Right atrium auricular region (tissue), 2 donors: Measurements from ENCODE around the gene SAMD4B. TPM values are rescaled to one million over a fixed set of nuclear protein-coding genes. Genes with fewer than 3 reads are reported as not detected.
A peak's percentile ranks its signal among the peaks of the same experiment; 100 is the strongest.
"Not testable (repeated sequence)": the region's sequence is repeated elsewhere in the genome, so short reads cannot be mapped to it uniquely, and the experiment has no call there.

Experiments used
- DNase-seq: peaks from one replicate; pipeline ENCODE4 v3.0.0-alpha.2; 2019; ENCODE audit warnings: low spot score
- H3K27ac ChIP-seq, 2 donors: fragments of 200-600 bp; sonication (generic); 1 replicate in 1 of 2; 2 replicates in 1 of 2; pipeline ENCODE4 v1.5.1; 2016 to 2019
- H3K27me3 ChIP-seq, 2 donors: fragments of 200-600 bp; sonication (generic); one replicate each; pipeline versions ENCODE4 v1.5.1 to v1.6.0; 2017 to 2019
- H3K36me3 ChIP-seq: fragments of 200-600 bp; sonication (generic); one replicate; pipeline ENCODE4 v1.5.1; 2016
- H3K4me1 ChIP-seq, 2 donors: fragments of 200-600 bp; sonication (generic); one replicate each; pipeline versions ENCODE4 v1.5.1 to v1.6.0; 2017 to 2019
- H3K4me3 ChIP-seq, 2 donors: fragments of 200-600 bp; sonication (generic); 1 replicate in 1 of 2; 2 replicates in 1 of 2; pipeline ENCODE4 v1.5.1; 2017 to 2019; ENCODE audit warnings: mild to moderate bottlenecking in 1 of 2, moderate library complexity in 1 of 2
- H3K9me3 ChIP-seq, 2 donors: fragments of 200-600 bp; sonication (generic); one replicate each; pipeline ENCODE4 v1.5.1; 2019
- CTCF ChIP-seq, 2 donors: fragments of 200-600 bp; sonication (generic); IDR thresholded peaks; one replicate each; pipeline ENCODE4 v1.5.1; 2019; ENCODE audit warnings: antibody characterized with exemption in 2 of 2
- total RNA-seq, 2 donors: library from RNA; depleted of rRNA; stranded (reverse); fragments of >200 nt; gene quantifications; one replicate each; pipeline ENCODE4 v1.1.0, GENCODE V29; 2016

The SAMD4B gene
- total RNA-seq, 2 donors from 2014 or later: 48.5 to 97.6 TPM

- Histone ChIP-seq H3K4me3 (no peak overlapping the region), H3K36me3 (no peaks in the 10 kb centered on the region), H3K27ac (no peak overlapping the region), H3K9me3 (no peaks in the 10 kb centered on the region), H3K27me3 (peaks cover 17 to 21% of the 10 kb centered on the region in 2 donors), H3K4me1 (peaks cover 0 to 16% of the 10 kb centered on the region in 2 donors)
- no peak for TF ChIP-seq CTCF (IDR thresholded peaks at IDR 0.05)
- DNase-seq: no peak
These were observed 37.3 kb upstream of the SAMD4B start for GRCh38 chr19:39304701-39305571.

- Histone ChIP-seq H3K27me3 (peaks cover 17 to 21% of the 10 kb centered on the region in 2 donors), H3K9me3 (no peaks in the 10 kb centered on the region), H3K4me3 (no peak overlapping the region), H3K36me3 (no peaks in the 10 kb centered on the region), H3K4me1 (peaks cover 0 to 16% of the 10 kb centered on the region in 2 donors), H3K27ac (no peak overlapping the region)
- no peak for TF ChIP-seq CTCF (IDR thresholded peaks at IDR 0.05)
- DNase-seq: no peak
These were observed 36.1 kb upstream of the SAMD4B start for GRCh38 chr19:39306075-39306474.

- peaks cover 17 to 21% of the 10 kb centered on the region in 2 donors for H3K27me3 ChIP-seq
- H3K36me3 ChIP-seq: no peaks in the 10 kb centered on the region
- DNase-seq: no peak
- no peak overlapping the region for H3K27ac ChIP-seq
- H3K4me1 ChIP-seq: peaks cover 0 to 16% of the 10 kb centered on the region in 2 donors
- H3K4me3 ChIP-seq: peak overlapping the region in 1 of 2 donors; percentile 41
- no peaks in the 10 kb centered on the region for H3K9me3 ChIP-seq
- no peak for TF ChIP-seq CTCF (IDR thresholded peaks at IDR 0.05)
These were observed 35.0 kb upstream of the SAMD4B start for GRCh38 chr19:39307046-39307821.

- Histone ChIP-seq H3K36me3 (no peaks in the 10 kb centered on the region), H3K27me3 (peaks cover 17 to 21% of the 10 kb centered on the region in 2 donors), H3K4me1 (peaks cover 0 to 16% of the 10 kb centered on the region in 2 donors), H3K9me3 (no peaks in the 10 kb centered on the region), H3K4me3 (peak overlapping the region in 1 of 2 donors; percentile 41), H3K27ac (no peak overlapping the region)
- no peak for DNase-seq
- no peak for TF ChIP-seq CTCF (IDR thresholded peaks at IDR 0.05)
These were observed 34.2 kb upstream of the SAMD4B start for GRCh38 chr19:39307822-39308530.

- Histone ChIP-seq H3K4me3 (no peak overlapping the region), H3K4me1 (peaks cover 0 to 16% of the 10 kb centered on the region in 2 donors), H3K27ac (no peak overlapping the region), H3K36me3 (no peaks in the 10 kb centered on the region), H3K27me3 (peaks cover 17 to 21% of the 10 kb centered on the region in 2 donors), H3K9me3 (no peaks in the 10 kb centered on the region)
- DNase-seq: no peak
- no peak for TF ChIP-seq CTCF (IDR thresholded peaks at IDR 0.05)
These were observed 33.5 kb upstream of the SAMD4B start for GRCh38 chr19:39308531-39309304.

DNA sequence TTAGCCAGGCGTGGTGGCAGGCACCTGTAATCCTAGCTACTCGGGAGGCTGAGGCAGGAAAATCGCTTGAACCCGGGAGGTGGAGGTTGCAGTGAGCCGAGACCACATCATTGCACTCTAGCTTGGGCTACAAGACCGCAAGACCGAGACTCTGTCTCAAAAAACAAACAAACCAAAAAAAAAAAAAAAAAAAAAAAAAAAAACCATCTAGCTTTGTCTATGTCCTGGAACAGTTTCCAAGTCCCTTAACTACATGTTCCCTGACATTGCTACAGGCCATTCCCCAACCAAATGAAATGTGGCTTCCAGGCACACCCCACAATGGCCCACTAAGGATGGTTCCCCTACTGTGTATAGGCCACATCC lies 32.9 kb upstream of the SAMD4B start:
- peaks cover 17 to 21% of the 10 kb centered on the region in 2 donors for H3K27me3 ChIP-seq
- H3K36me3 ChIP-seq, H3K27ac ChIP-seq, H3K9me3 ChIP-seq, H3K4me3 ChIP-seq, DNase-seq: not testable (repeated sequence)
- peaks cover 0 to 16% of the 10 kb centered on the region in 2 donors for H3K4me1 ChIP-seq
